HTR-8/SVneo (cell line): ENCODE results near the gene ACTRT3.

Source experiments
- DNase-seq: peaks from one replicate; pipeline ENCODE4 v3.0.0; 2011; ENCODE audit warnings: low spot score, mixed read lengths; ENCODE audit not compliant: insufficient read length
- FAIRE-seq: peaks from 2 replicates; lab custom pipeline; 2011; peaks lifted over from hg19 to GRCh38; lab: Jason Lieb, UNC

Gene ACTRT3

DNA sequence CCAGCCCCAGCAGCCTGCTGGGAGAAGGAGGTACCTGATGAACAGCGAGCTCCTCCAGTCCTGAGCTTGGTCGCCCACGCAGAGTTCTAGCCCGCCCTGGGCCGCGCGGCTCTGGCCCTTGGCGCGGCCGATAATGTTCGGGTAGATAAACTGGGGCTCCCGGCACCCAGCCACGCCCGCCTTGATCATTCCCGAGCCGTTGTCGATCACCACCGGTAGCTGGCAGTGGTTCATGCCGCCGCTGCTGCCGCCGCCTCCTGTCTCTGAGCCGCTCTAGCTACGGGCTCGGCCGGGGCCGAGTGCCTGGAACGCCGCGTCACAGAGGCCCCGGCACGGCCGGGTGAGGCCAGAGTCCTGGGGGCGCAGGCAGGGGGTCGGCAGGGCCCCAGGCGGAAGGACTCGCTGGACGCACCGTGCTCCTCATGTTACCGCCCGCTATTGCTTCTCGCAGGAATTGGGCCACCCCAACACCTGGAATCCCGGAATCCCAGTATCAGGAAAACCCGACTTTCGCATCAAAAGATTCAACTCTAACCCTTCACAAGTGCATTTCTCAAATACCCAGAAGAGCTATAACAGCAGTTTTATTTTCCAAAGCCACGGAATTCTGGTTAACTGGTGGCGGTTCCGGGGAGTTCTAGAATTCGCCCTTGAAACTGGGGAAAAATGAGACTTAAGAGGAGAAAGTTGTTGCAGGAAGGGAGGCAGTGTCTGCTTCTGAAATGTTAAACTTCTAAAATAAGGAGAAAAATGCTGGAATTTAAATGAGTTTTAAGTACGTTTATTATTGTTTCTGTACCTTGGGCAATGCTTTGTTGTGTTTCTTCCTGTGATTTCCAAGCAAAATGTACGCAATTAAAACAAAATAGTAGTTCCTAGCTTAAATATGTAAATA lies at the start of gene ACTRT3:
Gene ACTRT3, minus strand, starts transcription at position 275 of the 895 bp plus-strand sequence. Its CDS starts 41 bp downstream, at position 234.
- FAIRE-seq (no peak), DNase-seq (no peak)

DNA sequence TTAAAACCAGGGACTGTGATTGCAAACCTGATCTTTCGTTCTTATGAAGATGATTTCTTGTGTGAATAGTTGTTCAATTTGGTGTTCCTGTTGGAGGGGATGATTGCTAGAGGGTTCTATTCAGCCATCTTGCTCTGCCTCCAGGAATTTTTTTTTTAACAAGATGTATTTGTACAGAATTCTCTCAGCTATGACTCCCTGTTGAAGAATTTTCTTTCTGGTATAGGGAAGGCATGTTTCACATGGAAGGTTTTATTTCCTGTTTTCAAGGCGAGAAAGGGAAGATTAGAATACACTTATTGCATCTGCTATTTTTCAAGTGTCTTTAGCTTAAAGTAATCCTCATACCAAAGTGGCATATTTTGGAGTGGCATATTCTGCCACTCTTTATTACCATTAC lies 49.0 kb upstream of the ACTRT3 start:
- FAIRE-seq (no peak), DNase-seq (no peak)

DNA sequence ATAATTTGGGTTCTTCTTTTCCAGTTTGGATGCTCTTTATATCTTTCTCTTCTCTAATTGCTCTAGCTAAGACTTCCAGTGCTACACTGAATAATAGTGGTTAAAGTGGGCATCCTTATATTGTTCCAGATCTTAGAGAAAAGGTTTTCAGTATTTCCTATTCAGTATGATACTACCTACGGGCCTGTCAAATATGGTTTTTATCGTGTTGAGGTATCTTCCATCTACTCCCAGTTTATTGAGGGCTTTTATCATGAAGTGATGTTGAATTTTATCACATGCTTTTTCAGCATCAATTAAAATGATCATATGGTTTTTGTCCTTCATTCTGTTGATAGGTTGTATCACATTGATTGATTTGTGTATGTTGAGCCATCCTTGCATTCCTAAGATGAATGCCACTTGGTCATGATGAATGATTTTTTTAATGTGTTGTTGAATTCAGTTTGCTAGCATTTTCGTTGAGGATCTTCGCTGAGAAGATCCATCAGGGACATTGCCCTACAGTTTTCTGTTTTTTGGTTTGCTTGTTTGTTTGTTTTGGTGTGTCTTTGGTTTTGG lies 46.3 kb upstream of the ACTRT3 start:
- FAIRE-seq = no peak
- DNase-seq = no peak

DNA sequence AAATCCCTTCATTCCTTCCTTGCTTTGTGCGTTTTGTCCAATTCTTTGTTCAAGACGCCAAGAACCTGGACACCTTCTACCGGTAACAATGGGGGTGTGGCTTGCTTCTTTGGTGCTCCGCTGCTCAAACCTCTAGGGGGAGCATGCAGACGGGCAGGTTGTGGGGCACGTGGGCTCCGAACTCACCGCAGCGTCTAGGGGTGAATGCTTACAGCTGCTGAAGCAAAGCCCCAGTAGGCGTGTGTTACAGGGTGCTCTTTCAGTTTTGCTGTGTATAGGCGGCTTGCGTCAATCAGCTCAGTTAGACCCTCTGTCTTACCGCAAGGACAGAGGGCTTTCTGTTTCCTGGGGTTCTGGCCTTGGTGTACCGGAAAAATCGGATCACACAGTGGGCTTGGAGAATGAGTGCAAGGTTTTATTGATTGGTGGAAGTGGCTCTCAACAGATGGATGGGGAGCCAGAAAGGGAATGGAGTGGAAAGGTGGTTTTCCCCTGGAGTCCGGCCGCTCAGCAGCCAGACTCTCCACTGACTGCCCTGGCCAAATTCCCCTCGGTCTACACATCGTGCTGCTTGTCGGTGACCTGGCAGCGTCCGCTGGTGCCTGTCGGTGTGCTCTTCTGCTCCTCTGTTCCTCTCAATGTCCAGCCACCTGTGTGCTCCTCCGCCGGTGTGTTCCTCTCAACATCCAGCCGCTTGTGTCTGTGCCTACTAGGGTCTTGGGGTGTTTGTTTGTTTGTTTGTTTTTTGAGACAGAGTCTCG lies 44.6 kb upstream of the ACTRT3 start:
- no peak for FAIRE-seq

DNA sequence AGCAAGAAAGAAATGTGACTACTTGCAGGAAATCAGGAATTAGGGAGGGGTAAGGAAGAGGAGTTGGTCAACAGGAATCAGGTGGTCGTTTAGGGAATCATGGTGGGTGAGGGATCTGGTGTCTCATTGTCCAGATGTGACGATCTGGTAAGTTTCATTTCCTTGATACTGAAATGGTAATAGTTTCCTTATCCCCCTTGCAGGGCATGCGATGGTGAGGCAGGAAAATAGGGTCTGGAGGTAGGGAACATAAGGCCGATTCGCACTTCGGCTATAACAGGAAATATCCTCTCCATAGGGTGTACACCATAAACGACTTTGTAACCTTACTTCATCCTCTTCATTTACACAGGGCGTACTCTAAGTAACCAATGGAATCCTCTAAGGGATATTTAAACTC lies 43.9 kb upstream of the ACTRT3 start:
- FAIRE-seq = no peak
- DNase-seq = no peak

More for the DNA sequence above, 44.6 kb upstream of the ACTRT3 start:
- no peak for DNase-seq

DNA sequence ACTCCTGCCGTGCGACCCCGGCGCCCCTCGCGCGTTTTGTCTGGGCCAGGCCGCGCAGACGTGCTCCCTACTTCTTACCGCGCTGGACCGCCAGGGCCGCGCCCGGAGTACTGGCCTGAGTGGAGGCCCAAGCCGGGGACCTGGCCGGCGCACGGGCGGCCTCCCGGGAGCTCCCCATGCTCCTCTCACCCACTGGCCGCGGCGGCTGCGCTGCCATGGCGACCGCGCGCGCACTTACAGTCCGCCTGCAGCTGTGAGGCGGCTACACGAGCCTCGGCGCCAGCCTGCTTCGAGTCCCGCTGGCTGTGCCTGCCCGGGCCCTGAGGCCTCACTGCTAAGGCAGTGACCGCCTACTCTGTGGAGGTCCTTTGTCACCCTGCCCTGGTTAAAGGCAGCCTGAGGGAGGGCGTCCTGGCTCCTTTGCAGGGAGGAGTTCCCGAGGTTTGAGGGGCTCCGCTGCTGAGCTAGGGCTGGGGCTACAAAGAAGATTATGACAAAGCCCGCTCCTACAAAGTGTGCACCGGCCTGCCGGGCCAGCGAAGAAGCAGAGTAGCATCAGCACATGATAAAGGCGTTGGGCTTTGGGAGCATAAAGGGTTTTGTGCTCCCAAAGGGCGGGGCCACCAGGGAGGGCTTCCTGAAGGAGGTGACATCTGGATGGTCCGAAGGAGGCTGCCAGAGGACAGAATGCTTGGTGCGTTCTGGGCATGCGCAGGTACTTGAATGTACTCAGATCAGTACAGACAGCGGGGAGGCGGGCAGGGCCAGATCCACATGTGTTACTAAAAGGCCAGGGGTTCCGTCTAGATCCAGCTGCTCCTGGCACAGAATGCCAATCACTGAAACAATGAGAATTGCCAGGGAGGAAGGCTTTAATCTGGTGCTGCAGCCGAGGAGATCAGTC lies 43.2 kb upstream of the ACTRT3 start, which contains the start of the genes LRRC34 and LRRIQ4:
Gene LRRC34, minus strand, starts transcription at position 573 of the 904 bp plus-strand sequence. Its CDS starts 356 bp downstream, at position 217.
Gene LRRIQ4, plus strand, starts transcription at position 539 of the 904 bp plus-strand sequence. CDS start 9,052 bp downstream, outside the sequence.
- no peak for FAIRE-seq
- DNase-seq = no peak

DNA sequence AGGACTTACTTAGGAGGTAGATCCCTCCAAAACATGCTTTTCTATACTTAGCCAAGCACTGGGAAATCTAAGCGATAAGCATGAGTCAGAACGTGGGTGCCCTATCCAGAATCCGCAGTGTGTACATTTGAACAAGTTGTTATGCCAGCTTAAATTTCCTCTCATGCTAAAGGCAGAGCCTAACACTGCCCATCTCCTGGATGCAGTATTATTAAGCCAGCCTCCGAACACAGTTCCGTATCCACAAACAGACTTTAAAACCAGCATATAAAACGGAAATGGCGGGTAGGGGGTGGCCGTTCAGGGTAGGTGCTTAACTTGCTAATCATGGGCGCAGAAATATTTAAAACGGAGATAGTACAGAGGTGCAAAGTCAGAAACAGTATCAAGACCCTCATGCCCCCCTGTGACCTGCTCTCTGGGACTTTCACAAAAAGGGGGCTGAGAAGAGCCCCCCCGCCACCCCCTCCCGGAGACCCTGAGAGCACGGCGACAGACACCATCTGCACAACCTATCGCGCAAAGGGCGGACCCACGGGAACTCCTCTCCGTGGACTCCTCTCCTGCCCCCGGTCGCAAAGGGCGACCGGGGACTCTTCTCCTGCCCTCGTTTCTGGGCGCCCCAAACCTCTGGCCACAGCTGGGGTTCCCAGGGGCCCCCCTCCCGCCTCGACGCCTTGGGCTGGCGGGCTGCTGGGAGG lies 42.4 kb upstream of the ACTRT3 start:
- DNase-seq (no peak), FAIRE-seq (no peak)

DNA sequence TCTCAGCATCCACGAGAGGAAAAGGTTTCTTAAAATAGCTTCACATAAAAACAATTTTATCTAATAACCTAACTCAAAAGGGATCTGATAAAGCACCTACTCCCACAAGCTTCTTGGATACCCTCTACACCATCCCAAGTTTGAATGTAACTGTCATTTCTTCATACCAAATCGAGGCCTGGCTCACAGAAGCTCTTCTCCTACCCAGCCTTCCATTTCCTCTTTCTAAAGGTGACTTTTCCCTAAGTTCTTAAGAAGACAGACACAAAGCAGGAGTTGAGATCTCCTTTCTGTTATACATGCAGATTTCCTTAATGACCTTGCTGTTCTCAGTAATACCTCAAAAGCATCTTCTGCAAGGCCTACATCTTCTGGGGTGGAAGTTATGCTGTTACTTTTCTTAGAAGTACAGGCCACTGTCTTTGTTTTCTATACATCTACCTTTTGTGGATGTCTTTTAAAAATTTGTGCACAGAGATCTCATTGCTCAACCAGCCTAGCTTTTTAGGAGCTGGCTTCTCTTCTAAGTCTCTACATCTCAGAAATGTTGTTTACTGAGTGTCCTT lies 40.0 kb upstream of the ACTRT3 start:
- DNase-seq (no peak), FAIRE-seq (no peak)

DNA sequence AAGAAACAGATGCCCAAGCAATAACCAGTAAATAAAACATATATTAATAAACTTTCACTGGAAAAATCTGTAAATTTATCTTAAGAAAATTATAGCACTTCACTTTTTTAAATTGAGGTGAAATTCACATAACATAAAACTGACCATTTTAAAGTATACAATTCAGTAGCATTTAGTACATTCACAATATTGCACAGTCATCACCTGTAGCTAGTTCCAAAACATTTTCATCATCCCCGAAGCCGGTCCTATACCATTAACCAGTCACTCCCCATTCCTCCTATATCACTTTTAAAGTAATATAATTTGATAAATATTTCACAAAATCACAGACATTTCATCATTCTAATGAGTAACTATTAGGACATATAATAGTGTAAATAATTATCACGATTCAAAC lies 35.3 kb upstream of the ACTRT3 start:
- DNase-seq (no peak), FAIRE-seq (no peak)

DNA sequence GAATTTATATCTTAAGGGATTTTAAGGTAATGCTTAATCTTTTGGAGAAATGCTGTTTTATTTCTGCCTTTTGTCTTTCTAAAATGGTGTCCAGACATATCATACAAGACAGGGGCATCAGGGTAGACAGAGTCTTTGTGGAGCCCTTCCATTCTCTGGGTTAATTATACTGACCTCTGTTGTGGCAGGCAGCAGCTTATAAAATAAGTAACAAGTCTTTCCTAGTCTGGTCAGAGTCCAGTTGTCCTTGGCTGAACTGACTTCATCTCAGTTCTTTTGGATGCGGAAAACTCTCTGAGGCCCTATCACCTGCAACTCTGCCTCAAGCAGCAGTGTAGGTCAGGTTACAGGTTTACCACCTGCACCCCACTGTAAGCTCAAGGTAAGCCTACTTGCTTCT lies 23.0 kb upstream of the ACTRT3 start:
- FAIRE-seq = no peak
- no peak for DNase-seq

DNA sequence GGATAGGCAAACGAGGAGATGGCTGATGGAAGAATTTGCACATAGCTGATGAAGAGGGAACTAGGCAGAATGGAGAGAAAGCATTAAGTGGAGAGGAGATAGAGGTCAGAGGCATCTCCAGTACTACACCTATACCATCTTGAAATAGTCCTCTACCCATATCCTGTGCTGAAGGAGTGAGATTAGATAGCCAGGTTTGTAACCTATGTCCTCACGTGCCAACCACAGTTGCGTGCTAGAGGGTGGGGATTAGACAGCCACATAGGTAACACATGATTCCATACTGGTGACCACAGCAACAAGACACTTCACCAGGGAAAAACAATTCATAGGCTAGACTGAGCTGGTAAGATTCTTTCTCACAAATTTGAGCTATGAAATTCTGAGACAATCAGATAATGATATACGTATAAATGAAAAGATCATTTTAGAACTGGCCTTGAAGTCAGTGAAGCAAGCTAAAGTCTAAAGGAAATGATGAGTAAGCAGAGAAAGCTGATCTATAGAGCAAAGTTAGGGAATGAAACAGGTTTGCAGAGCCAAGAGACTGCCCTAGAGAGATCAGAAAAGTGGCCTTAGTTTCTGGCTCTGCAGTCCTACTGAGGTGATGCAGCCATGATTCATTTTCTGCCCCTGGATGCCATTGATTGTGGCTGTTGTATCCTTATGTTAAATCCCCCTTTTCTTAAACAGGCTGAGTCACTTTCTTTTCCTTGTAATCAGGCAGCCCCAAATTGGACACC lies 21.5 kb upstream of the ACTRT3 start:
- FAIRE-seq (no peak), DNase-seq (no peak)

DNA sequence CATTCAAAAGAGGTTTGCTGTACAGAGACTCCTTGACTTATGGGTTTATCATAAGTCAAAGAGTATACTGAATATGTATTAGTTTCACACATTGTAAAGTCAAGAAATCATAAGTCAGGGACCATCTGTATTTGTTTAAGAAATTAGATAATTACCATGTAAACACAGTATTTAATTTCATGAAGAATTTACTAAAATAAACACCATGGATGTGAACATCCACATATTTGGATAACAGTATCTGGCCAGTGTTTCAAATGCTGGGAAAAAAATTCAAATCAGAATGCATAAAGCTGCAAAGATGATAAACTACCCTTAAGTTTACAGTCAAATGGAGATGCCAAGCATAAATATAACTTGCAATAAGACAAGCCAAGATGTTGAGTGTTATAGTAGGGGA lies 20.9 kb upstream of the ACTRT3 start:
- FAIRE-seq (no peak), DNase-seq (no peak)

DNA sequence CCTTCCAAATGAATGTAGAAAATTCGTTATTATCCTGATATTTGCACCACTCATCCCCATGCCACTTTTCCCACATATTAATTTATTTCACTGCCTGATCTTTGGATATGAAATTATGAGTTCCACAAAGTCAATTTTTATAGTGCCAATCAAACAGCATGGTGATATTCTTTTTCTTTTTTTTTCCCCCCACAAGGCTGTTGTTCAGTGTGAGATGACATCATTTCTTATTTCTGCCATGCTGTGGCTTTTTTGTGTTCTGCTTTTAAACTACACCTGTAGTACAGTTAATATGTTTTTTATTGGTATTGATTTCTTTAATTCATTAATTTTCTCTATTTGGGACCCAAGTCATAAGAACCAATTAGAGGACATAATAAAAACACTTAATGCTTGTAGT lies 18.4 kb upstream of the ACTRT3 start:
- FAIRE-seq = no peak
- DNase-seq = no peak

DNA sequence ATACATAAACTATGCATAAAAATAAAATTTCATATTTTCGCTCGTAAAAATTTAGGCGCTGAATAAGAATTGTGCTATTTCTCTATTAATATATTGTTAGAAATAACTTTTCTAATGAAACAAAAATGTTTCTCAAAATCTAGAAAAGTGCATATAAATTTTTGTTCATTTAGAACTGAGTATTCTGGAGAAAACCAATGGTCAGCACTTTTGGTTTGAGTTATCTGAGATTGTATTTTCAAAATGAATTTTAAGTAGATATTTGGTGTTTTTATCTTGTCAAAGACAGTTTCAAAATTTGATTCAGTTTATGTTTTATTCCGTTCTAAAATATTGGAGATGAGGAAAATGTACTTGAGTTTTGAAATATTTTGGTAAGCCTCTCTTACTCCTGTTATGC lies 17.8 kb upstream of the ACTRT3 start:
- FAIRE-seq (no peak), DNase-seq (no peak)

DNA sequence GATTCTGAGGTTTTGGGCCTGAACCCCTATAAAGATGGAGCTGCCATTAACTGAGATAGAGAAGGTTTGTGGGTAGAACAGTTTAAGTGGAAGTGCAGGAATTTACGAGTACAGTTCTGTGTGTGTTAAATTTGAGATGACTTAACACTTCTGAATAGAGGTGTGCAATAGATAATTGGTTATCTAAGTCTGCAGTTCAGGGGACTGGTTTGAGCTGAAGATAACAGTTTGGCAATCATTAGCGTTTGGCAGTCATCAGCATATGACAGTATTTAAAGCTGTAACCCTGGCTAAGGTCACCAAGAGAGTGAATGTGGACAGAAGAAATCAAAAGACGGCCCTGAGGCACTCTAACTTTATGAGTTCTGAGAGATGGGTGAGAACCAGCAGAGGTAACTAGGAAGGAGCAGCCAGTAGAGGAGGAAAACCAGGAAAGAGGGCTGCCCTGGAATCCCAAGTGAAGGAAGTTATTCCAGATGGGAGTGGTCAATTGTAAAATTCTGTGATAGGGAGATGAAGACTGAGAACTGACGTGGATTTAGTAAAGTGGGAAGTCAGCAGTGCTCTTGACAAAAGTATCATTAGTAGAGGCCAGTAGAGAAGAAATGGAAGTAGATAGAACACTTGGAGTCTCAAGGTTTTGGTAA lies 12.0 kb upstream of the ACTRT3 start:
- DNase-seq = no peak
- FAIRE-seq = no peak

DNA sequence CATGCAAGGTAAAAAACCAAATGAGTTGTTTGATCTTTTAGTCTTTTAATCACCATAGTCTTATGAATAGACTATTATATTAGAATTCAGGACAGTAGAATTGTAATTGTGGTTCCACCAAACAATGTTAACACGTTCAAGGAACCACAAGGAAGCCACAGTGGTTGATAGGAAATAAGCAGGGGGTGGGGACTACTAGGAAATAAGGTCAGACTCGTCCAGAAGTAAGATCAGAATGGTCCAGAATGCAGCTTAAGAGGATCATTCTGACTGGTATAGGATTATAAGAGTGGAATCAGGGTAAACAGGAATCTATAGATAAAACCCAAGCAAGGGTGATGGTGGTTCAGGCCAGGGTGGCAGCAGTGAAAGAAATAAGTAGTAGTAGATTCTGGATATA lies 11.4 kb upstream of the ACTRT3 start:
- FAIRE-seq = no peak
- no peak for DNase-seq

DNA sequence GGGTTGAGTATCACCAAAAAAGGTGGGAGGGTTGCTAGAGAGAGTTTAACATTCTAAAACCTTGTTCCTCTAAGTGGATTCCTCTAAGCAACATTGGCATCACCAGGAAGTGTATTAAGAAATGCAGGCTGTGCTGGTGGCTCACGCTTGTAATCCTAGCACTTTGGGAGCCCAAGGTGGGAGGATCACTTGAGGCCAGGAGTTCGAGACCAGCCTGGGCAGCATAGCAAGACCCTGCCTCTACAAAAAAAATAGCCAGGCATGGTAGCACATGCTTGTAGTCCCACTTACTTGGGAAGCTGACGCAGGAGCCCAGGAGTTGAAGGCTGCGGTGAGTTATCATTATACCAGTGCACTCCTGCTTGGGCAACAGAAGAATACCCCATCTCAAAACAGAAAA lies 8.5 kb upstream of the ACTRT3 start:
- no peak for DNase-seq
- FAIRE-seq = no peak

DNA sequence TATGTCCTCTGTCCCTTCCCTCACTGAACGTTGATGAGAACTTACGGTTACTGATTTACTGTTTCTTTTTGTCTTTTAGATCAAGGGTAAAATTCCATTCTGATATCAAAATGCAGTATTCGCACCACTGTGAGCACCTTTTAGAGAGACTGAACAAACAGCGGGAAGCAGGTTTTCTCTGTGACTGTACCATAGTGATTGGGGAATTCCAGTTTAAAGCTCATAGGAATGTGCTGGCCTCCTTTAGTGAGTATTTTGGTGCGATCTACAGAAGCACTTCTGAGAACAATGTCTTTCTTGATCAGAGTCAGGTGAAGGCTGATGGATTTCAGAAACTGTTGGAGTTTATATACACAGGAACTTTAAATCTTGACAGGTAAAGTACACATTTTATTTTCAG lies 4.8 kb upstream of the ACTRT3 start:
- DNase-seq = no peak
- no peak for FAIRE-seq
